HEK293 (cell line): ENCODE data around the gene CEACAM6.

Source experiments
- CTCF ChIA-PET: fragments of 350-600 bp; formaldehyde crosslinking; extraction: SDS; loops from one replicate; lab custom pipeline; 2021; ENCODE audit warnings: antibody characterized with exemption; lab: Yijun Ruan, JAX
- POLR2A ChIA-PET: fragments of 300-600 bp; formaldehyde crosslinking; extraction: SDS; loops from one replicate; lab custom pipeline; 2020; ENCODE audit warnings: antibody characterized with exemption, inconsistent platforms; lab: Yijun Ruan, JAX
- H3K27ac ChIP-seq: fragments of 200-500 bp; sonication (Bioruptor generic); 2 replicates; pipeline ENCODE4 v1.5.1; 2014; ENCODE audit warnings: low read depth, low read length, control low read depth, inconsistent platforms; ENCODE audit errors: extremely low read depth
- H3K36me3 ChIP-seq, 2 experiments: fragments of 200-500 bp in 1 of 2; sonication (Bioruptor generic) in 1 of 2; 1 replicate in 1 of 2; 2 replicates in 1 of 2; pipeline ENCODE4 v1.5.1; 2014 to 2017; ENCODE audit warnings: inconsistent platforms in 2 of 2, low read length in 2 of 2; ENCODE audit not compliant: control insufficient read depth in 2 of 2, insufficient read depth in 1 of 2
- H3K4me1 ChIP-seq: fragments of 200-500 bp; sonication (Bioruptor generic); 2 replicates; pipeline ENCODE4 v1.5.1; 2014; ENCODE audit warnings: mild to moderate bottlenecking, low read length, inconsistent platforms; ENCODE audit not compliant: control insufficient read depth, insufficient read depth
- H3K4me3 ChIP-seq: 2 replicates; pipeline ENCODE4 v1.5.1; 2011; ENCODE audit warnings: low read depth, mild to moderate bottlenecking, control low read depth, low read length, moderate library complexity
- H3K9me3 ChIP-seq: fragments of 200-500 bp; sonication (Bioruptor generic); 2 replicates; pipeline ENCODE4 v1.5.1; 2014; ENCODE audit warnings: low read depth, low read length, inconsistent platforms; ENCODE audit not compliant: control insufficient read depth, insufficient read depth
- CTCF ChIP-seq: fragments of 450-650 bp; formaldehyde crosslinking; IDR thresholded peaks from 2 replicates; pipeline ENCODE4 v1.5.1; 2016; ENCODE audit warnings: missing biosample characterization, missing genetic modification characterization
- EGR2 ChIP-seq: fragments of 450-650 bp; formaldehyde crosslinking; IDR thresholded peaks from 2 replicates; pipeline ENCODE4 v1.5.1; 2016; ENCODE audit warnings: low read depth, missing biosample characterization, missing genetic modification characterization
- KLF16 ChIP-seq: fragments of 450-650 bp; formaldehyde crosslinking; IDR thresholded peaks from 2 replicates; pipeline ENCODE4 v1.5.1; 2017; ENCODE audit warnings: missing biosample characterization, missing genetic modification characterization
- ZBTB17 ChIP-seq: fragments of 450-650 bp; formaldehyde crosslinking; IDR thresholded peaks from 2 replicates; pipeline ENCODE4 v1.5.1; 2016; ENCODE audit warnings: missing biosample characterization, missing genetic modification characterization
- ZBTB20 ChIP-seq: fragments of 450-650 bp; formaldehyde crosslinking; IDR thresholded peaks from 2 replicates; pipeline ENCODE4 v1.5.1; 2016; ENCODE audit warnings: missing biosample characterization, missing genetic modification characterization
- ZBTB6 ChIP-seq: fragments of 450-650 bp; formaldehyde crosslinking; IDR thresholded peaks from 2 replicates; pipeline ENCODE4 v1.5.1; 2017; ENCODE audit warnings: missing biosample characterization, missing genetic modification characterization
- ZBTB8A ChIP-seq: fragments of 450-650 bp; formaldehyde crosslinking; IDR thresholded peaks from 2 replicates; pipeline ENCODE4 v1.5.1; 2016; ENCODE audit warnings: missing biosample characterization, missing genetic modification characterization
- ZFP3 ChIP-seq: fragments of 450-650 bp; formaldehyde crosslinking; IDR thresholded peaks from 2 replicates; pipeline ENCODE4 v1.5.1; 2016; ENCODE audit warnings: low read depth, missing biosample characterization, missing genetic modification characterization
- ZNF10 ChIP-seq: fragments of 450-650 bp; formaldehyde crosslinking; IDR thresholded peaks from 2 replicates; pipeline ENCODE4 v1.5.1; 2017; ENCODE audit warnings: missing biosample characterization, missing genetic modification characterization
- ZNF112 ChIP-seq: fragments of 450-650 bp; formaldehyde crosslinking; IDR thresholded peaks from 2 replicates; pipeline ENCODE4 v1.5.0; 2017; ENCODE audit warnings: missing biosample characterization, missing genetic modification characterization
- ZNF280D ChIP-seq: fragments of 450-650 bp; formaldehyde crosslinking; IDR thresholded peaks from 2 replicates; pipeline ENCODE4 v1.5.1; 2016; ENCODE audit warnings: missing biosample characterization, missing genetic modification characterization
- ZNF404 ChIP-seq: fragments of 450-650 bp; formaldehyde crosslinking; IDR thresholded peaks from 2 replicates; pipeline ENCODE4 v1.5.1; 2017; ENCODE audit warnings: missing biosample characterization, missing genetic modification characterization
- ZNF514 ChIP-seq: fragments of 450-650 bp; formaldehyde crosslinking; IDR thresholded peaks from 2 replicates; pipeline ENCODE4 v1.5.1; 2016; ENCODE audit warnings: missing biosample characterization, missing genetic modification characterization
- ZNF530 ChIP-seq: fragments of 450-650 bp; formaldehyde crosslinking; IDR thresholded peaks from 2 replicates; pipeline ENCODE4 v1.5.1; 2016; ENCODE audit warnings: low read depth, missing biosample characterization, missing genetic modification characterization
- ZNF548 ChIP-seq: fragments of 450-650 bp; formaldehyde crosslinking; IDR thresholded peaks from 2 replicates; pipeline ENCODE4 v1.5.1; 2016; ENCODE audit warnings: missing biosample characterization, missing genetic modification characterization
- ZNF660 ChIP-seq: fragments of 450-650 bp; IDR thresholded peaks from 2 replicates; pipeline ENCODE4 v1.5.1; 2018; ENCODE audit warnings: missing biosample characterization, mild to moderate bottlenecking, missing genetic modification characterization
- ZNF830 ChIP-seq: fragments of 450-650 bp; IDR thresholded peaks from 2 replicates; pipeline ENCODE4 v1.5.0; 2018; ENCODE audit warnings: missing biosample characterization, missing genetic modification characterization, low read depth, mild to moderate bottlenecking, moderate library complexity
- TF ChIP-seq, protein P1 (sequence below): fragments of 450-650 bp; formaldehyde crosslinking; conservative IDR thresholded peaks from 2 replicates; pipeline ENCODE4 v1.5.1; 2016; ENCODE audit warnings: low read depth, missing biosample characterization, missing genetic modification characterization

The CEACAM6 gene

DNA sequence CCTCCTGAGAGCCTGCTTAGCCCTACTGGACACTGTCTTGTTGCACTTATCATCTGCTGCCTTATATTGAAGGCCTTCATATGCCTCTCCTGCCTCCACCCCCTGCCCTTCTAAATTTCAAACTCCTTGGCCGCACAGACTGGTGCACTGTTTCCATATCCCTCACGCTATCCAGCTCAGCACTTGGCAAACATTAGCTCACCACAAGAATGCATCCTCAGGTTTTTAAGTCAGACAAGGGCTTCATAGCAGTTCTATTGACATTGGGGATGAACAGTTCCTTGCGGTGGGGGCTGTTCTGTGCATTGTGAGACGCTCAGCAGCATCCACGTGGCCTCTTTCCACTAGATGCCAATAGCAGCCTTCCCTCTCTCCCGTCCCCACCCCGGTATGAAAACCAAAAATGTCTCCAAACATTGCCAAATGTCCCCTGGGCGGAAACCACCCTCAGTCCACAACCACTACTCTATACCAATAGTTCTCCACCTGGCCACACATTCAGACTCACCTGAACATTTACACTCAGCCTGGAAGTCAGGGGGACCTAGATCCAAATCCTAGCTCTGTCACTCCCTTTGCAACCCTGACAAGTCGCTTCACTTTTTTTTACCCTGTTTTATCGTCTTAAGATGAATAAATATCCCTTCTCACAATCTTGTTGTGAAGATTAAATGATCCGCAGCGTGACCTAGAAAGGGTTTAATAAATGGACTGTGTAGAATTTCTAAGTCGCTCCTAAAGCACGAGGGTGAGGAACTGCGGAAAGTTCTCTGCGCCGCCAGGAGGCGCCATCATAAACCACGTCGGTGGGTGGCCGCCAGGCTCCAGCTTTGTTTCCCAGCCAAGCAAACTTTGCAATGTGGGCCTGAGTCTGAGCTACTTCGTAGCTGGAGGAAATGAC, 37.4 kb downstream of the CEACAM6 start (continued):
- TF ChIP-seq, protein P1, sequence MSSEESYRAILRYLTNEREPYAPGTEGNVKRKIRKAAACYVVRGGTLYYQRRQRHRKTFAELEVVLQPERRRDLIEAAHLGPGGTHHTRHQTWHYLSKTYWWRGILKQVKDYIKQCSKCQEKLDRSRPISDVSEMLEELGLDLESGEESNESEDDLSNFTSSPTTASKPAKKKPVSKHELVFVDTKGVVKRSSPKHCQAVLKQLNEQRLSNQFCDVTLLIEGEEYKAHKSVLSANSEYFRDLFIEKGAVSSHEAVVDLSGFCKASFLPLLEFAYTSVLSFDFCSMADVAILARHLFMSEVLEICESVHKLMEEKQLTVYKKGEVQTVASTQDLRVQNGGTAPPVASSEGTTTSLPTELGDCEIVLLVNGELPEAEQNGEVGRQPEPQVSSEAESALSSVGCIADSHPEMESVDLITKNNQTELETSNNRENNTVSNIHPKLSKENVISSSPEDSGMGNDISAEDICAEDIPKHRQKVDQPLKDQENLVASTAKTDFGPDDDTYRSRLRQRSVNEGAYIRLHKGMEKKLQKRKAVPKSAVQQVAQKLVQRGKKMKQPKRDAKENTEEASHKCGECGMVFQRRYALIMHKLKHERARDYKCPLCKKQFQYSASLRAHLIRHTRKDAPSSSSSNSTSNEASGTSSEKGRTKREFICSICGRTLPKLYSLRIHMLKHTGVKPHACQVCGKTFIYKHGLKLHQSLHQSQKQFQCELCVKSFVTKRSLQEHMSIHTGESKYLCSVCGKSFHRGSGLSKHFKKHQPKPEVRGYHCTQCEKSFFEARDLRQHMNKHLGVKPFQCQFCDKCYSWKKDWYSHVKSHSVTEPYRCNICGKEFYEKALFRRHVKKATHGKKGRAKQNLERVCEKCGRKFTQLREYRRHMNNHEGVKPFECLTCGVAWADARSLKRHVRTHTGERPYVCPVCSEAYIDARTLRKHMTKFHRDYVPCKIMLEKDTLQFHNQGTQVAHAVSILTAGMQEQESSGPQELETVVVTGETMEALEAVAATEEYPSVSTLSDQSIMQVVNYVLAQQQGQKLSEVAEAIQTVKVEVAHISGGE: no peak
- TF ChIP-seq CTCF (tag by site-specific recombination) (0 out of 2 replicates have a peak, but pooled peaks have one; percentile 25), ZNF660 (tag by site-specific recombination) (peak; percentile 80)

GRCh38 chr19:41793414-41793727, 38.0 kb downstream of the CEACAM6 start:
- CTCF ChIA-PET: interaction anchor here (0.5 to 8.3 kb wide), 36 partner anchors 10 to 1712 kb away, joined by 3 to 202 read pairs (median 4); partner anchors contain the start of gene CEACAM6
- H3K4me3 ChIP-seq: no peak overlapping the region
- POLR2A ChIA-PET: no interaction called here
- TF ChIP-seq ZBTB6 (tag by site-specific recombination) (no peak), ZNF514 (tag by site-specific recombination) (no peak), ZNF530 (tag by site-specific recombination) (no peak)
- H3K36me3 ChIP-seq: no peaks in the 10 kb centered on the region
- no peaks in the 10 kb centered on the region; the same call in 1 of the 2 replicates for H3K4me1 ChIP-seq
- H3K27ac ChIP-seq: no peak overlapping the region
- H3K9me3 ChIP-seq: no peaks in the 10 kb centered on the region

- POLR2A ChIA-PET: no interaction called here
- H3K4me3 ChIP-seq: no peak overlapping the region
- no peak overlapping the region for H3K27ac ChIP-seq
- CTCF ChIA-PET: interaction anchor here (0.5 to 8.3 kb wide), 49 partner anchors 10 to 561 kb away, joined by 3 to 202 read pairs (median 5); partner anchors contain the start of genes CEACAM5 and CEACAM6
- H3K4me1 ChIP-seq: no peaks in the 10 kb centered on the region
- H3K9me3 ChIP-seq: no peaks in the 10 kb centered on the region
- H3K36me3 ChIP-seq: no peaks in the 10 kb centered on the region
- no peak for TF ChIP-seq ZNF280D (tag by site-specific recombination)
- TF ChIP-seq ZFP3 (tag by site-specific recombination): no peak
- TF ChIP-seq ZNF548 (tag by site-specific recombination): no peak
- TF ChIP-seq ZBTB20 (tag by site-specific recombination): peak; percentile 96
- TF ChIP-seq ZNF112 (tag by site-specific recombination): no peak
- no peak for TF ChIP-seq ZBTB8A (tag by site-specific recombination)
- TF ChIP-seq CTCF (tag by site-specific recombination): peak; percentile 79
- TF ChIP-seq KLF16 (tag by site-specific recombination): no peak
- TF ChIP-seq ZNF830 (tag by site-specific recombination): no peak
- TF ChIP-seq ZBTB17 (tag by site-specific recombination): no peak
- 0 out of 2 replicates have a peak, but pooled peaks have one; percentile 34 for TF ChIP-seq ZNF10 (tag by site-specific recombination)
- TF ChIP-seq ZNF404: no peak
- peak; percentile 55 for TF ChIP-seq EGR2 (tag by site-specific recombination)
Measured at GRCh38 chr19:41795031-41795461, 39.7 kb downstream of the CEACAM6 start.
